HEK293 (cell line): ENCODE data around the gene PAQR5.

Experiments used
- CTCF ChIA-PET: fragments of 350-600 bp; formaldehyde crosslinking; extraction: SDS; loops from one replicate; lab custom pipeline; 2021; ENCODE audit warnings: antibody characterized with exemption; lab: Yijun Ruan, JAX
- POLR2A ChIA-PET: fragments of 300-600 bp; formaldehyde crosslinking; extraction: SDS; loops from one replicate; lab custom pipeline; 2020; ENCODE audit warnings: antibody characterized with exemption, inconsistent platforms; lab: Yijun Ruan, JAX
- H3K27ac ChIP-seq: fragments of 200-500 bp; sonication (Bioruptor generic); 2 replicates; pipeline ENCODE4 v1.5.1; 2014; ENCODE audit warnings: low read depth, low read length, control low read depth, inconsistent platforms; ENCODE audit errors: extremely low read depth
- H3K36me3 ChIP-seq, 2 experiments: fragments of 200-500 bp in 1 of 2; sonication (Bioruptor generic) in 1 of 2; 1 replicate in 1 of 2; 2 replicates in 1 of 2; pipeline ENCODE4 v1.5.1; 2014 to 2017; ENCODE audit warnings: inconsistent platforms in 2 of 2, low read length in 2 of 2; ENCODE audit not compliant: control insufficient read depth in 2 of 2, insufficient read depth in 1 of 2
- H3K4me1 ChIP-seq: fragments of 200-500 bp; sonication (Bioruptor generic); 2 replicates; pipeline ENCODE4 v1.5.1; 2014; ENCODE audit warnings: mild to moderate bottlenecking, low read length, inconsistent platforms; ENCODE audit not compliant: control insufficient read depth, insufficient read depth
- H3K4me3 ChIP-seq: 2 replicates; pipeline ENCODE4 v1.5.1; 2011; ENCODE audit warnings: low read depth, mild to moderate bottlenecking, control low read depth, low read length, moderate library complexity
- H3K9me3 ChIP-seq: fragments of 200-500 bp; sonication (Bioruptor generic); 2 replicates; pipeline ENCODE4 v1.5.1; 2014; ENCODE audit warnings: low read depth, low read length, inconsistent platforms; ENCODE audit not compliant: control insufficient read depth, insufficient read depth
- BCL11A ChIP-seq: fragments of 450-650 bp; formaldehyde crosslinking; IDR thresholded peaks from 2 replicates; pipeline ENCODE4 v1.5.1; 2016; ENCODE audit warnings: low read depth, missing biosample characterization, missing genetic modification characterization
- KLF1 ChIP-seq: fragments of 450-650 bp; formaldehyde crosslinking; IDR thresholded peaks from 2 replicates; pipeline ENCODE4 v1.5.1; 2016; ENCODE audit warnings: missing biosample characterization, missing genetic modification characterization
- SP3 ChIP-seq: fragments of 450-650 bp; formaldehyde crosslinking; IDR thresholded peaks from 2 replicates; pipeline ENCODE4 v1.5.1; 2016; ENCODE audit warnings: missing biosample characterization, missing genetic modification characterization
- ZNF114 ChIP-seq: fragments of 450-650 bp; formaldehyde crosslinking; IDR thresholded peaks from 2 replicates; pipeline ENCODE4 v1.5.0; 2017; ENCODE audit warnings: missing biosample characterization, missing genetic modification characterization
- ZNF138 ChIP-seq: fragments of 450-650 bp; formaldehyde crosslinking; IDR thresholded peaks from 2 replicates; pipeline ENCODE4 v1.5.1; 2016; ENCODE audit warnings: missing biosample characterization, missing genetic modification characterization, borderline replicate concordance
- ZNF140 ChIP-seq: fragments of 450-650 bp; formaldehyde crosslinking; IDR thresholded peaks from 2 replicates; pipeline ENCODE4 v1.5.1; 2016; ENCODE audit warnings: missing biosample characterization, missing genetic modification characterization
- ZNF19 ChIP-seq: fragments of 450-650 bp; formaldehyde crosslinking; IDR thresholded peaks from 2 replicates; pipeline ENCODE4; 2016; ENCODE audit warnings: missing biosample characterization, missing genetic modification characterization, low read depth
- ZNF266 ChIP-seq: fragments of 450-650 bp; formaldehyde crosslinking; IDR thresholded peaks from 2 replicates; pipeline ENCODE4 v1.5.1; 2016; ENCODE audit warnings: missing biosample characterization, missing genetic modification characterization, low read depth
- ZNF433 ChIP-seq: fragments of 450-650 bp; formaldehyde crosslinking; IDR thresholded peaks from 2 replicates; pipeline ENCODE4 v1.5.1; 2016; ENCODE audit warnings: missing biosample characterization, missing genetic modification characterization, low read depth
- ZNF670 ChIP-seq: fragments of 450-650 bp; formaldehyde crosslinking; IDR thresholded peaks from 2 replicates; pipeline ENCODE4 v1.5.1; 2016; ENCODE audit warnings: missing biosample characterization, missing genetic modification characterization, low read depth
- ZNF776 ChIP-seq: fragments of 450-650 bp; formaldehyde crosslinking; IDR thresholded peaks from 2 replicates; pipeline ENCODE4 v1.5.0; 2017; ENCODE audit warnings: missing biosample characterization, missing genetic modification characterization, borderline replicate concordance
- TF ChIP-seq, protein P1 (sequence below): IDR thresholded peaks from 2 replicates; pipeline ENCODE4 v1.6.1; 2011; ENCODE audit warnings: mild to moderate bottlenecking, low read depth, low read length, borderline replicate concordance
- TF ChIP-seq, protein P2 (sequence below): fragments of 450-650 bp; formaldehyde crosslinking; IDR thresholded peaks from 2 replicates; pipeline ENCODE4 v1.5.1; 2016; ENCODE audit warnings: missing biosample characterization, missing genetic modification characterization
- TF ChIP-seq, protein P3 (sequence below): fragments of 450-650 bp; formaldehyde crosslinking; IDR thresholded peaks from 2 replicates; pipeline ENCODE4 v1.5.1; 2016; ENCODE audit warnings: missing biosample characterization, missing genetic modification characterization
- TF ChIP-seq, protein P4 (sequence below): fragments of 450-650 bp; formaldehyde crosslinking; IDR thresholded peaks from 2 replicates; pipeline ENCODE4 v1.5.1; 2017; ENCODE audit warnings: missing biosample characterization, missing genetic modification characterization
- TF ChIP-seq, protein P5 (sequence below): fragments of 450-650 bp; formaldehyde crosslinking; IDR thresholded peaks from 2 replicates; pipeline ENCODE4 v1.5.1; 2017; ENCODE audit warnings: missing biosample characterization, missing genetic modification characterization
- TF ChIP-seq, protein P6 (sequence below): fragments of 450-650 bp; formaldehyde crosslinking; IDR thresholded peaks from 2 replicates; pipeline ENCODE4 v1.5.1; 2016; ENCODE audit warnings: missing biosample characterization, missing genetic modification characterization

Gene PAQR5

DNA sequence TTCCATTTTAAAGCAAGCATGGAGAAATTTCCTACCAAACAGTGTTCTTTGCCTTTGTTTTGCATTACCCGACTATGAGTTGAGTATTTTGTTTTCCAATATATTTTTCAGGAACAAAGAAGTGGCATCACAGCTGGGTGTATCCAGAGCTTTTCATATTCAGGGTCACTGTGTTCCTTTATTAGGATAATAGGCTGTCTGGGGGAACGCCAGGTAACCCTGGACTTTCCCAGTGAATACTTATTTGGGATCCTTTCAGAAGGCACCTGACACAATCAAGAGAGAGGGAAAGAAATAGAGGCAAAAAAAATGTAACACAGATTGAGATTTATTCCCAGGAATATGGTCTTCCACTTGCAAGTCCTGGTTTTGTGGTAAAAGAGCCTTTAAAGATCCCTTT is 44.4 kb downstream of the PAQR5 start (continued):
- TF ChIP-seq, protein P1, sequence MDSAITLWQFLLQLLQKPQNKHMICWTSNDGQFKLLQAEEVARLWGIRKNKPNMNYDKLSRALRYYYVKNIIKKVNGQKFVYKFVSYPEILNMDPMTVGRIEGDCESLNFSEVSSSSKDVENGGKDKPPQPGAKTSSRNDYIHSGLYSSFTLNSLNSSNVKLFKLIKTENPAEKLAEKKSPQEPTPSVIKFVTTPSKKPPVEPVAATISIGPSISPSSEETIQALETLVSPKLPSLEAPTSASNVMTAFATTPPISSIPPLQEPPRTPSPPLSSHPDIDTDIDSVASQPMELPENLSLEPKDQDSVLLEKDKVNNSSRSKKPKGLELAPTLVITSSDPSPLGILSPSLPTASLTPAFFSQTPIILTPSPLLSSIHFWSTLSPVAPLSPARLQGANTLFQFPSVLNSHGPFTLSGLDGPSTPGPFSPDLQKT = no peak
- no peak for TF ChIP-seq ZNF140 (tag by site-specific recombination)

DNA sequence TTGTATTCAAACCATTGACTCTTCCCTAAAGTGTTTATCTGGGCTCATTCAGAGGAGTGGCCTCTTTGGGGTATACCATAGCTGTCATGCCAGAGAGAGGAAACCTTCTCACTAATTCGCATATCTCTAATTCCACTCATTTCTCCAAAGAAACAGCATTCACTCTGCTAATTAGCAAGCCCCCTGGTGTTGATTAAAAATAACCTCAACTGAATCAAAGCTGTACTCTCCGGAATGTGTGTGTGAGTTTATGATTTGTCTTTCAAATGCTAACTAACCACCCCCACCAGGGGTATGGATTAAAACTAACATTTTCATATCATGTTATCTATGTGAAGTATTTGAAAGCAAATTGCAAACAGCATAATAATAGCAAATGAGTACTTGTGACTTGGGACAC is 45.5 kb downstream of the PAQR5 start:
- H3K4me1 ChIP-seq = 0 out of 2 replicates have a peak, but pooled peaks cover 8% of the 10 kb centered on the region
- ChIA-PET POLR2A (interaction anchor here (1.0 kb wide), 1 partner anchor 118 kb away, joined by 3 read pairs; no protein-coding TSS in a partner anchor), CTCF (interaction anchor here (0.7 to 1.7 kb wide), 3 partner anchors 37 to 285 kb away, joined by 3 to 6 read pairs (median 4); no protein-coding TSS in a partner anchor)
- no peaks in the 10 kb centered on the region; a peak in 1 of 3 replicates for H3K36me3 ChIP-seq
- H3K9me3 ChIP-seq = no peaks in the 10 kb centered on the region
- no peak overlapping the region for H3K27ac ChIP-seq
- TF ChIP-seq KLF1 (tag by site-specific recombination) (no peak), ZNF19 (tag by site-specific recombination) (no peak), ZNF670 (tag by site-specific recombination) (no peak), ZNF266 (no peak), ZNF138 (tag by site-specific recombination) (no peak), ZNF433 (no peak), ZNF776 (tag by site-specific recombination) (no peak), BCL11A (tag by site-specific recombination) (no peak), SP3 (tag by site-specific recombination) (no peak), ZNF114 (no peak)
- TF ChIP-seq, protein P2, sequence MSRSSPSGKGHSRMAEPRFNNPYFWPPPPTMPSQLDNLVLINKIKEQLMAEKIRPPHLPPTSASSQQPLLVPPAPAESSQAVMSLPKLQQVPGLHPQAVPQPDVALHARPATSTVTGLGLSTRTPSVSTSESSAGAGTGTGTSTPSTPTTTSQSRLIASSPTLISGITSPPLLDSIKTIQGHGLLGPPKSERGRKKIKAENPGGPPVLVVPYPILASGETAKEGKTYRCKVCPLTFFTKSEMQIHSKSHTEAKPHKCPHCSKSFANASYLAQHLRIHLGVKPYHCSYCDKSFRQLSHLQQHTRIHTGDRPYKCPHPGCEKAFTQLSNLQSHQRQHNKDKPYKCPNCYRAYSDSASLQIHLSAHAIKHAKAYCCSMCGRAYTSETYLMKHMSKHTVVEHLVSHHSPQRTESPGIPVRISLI (tag by site-specific recombination) = no peak
- TF ChIP-seq, protein P3, sequence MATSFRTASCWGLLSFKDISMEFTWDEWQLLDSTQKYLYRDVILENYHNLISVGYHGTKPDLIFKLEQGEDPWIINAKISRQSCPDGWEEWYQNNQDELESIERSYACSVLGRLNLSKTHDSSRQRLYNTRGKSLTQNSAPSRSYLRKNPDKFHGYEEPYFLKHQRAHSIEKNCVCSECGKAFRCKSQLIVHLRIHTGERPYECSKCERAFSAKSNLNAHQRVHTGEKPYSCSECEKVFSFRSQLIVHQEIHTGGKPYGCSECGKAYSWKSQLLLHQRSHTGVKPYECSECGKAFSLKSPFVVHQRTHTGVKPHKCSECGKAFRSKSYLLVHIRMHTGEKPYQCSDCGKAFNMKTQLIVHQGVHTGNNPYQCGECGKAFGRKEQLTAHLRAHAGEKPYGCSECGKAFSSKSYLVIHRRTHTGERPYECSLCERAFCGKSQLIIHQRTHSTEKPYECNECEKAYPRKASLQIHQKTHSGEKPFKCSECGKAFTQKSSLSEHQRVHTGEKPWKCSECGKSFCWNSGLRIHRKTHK (tag by site-specific recombination) = no peak
- TF ChIP-seq, protein P4, sequence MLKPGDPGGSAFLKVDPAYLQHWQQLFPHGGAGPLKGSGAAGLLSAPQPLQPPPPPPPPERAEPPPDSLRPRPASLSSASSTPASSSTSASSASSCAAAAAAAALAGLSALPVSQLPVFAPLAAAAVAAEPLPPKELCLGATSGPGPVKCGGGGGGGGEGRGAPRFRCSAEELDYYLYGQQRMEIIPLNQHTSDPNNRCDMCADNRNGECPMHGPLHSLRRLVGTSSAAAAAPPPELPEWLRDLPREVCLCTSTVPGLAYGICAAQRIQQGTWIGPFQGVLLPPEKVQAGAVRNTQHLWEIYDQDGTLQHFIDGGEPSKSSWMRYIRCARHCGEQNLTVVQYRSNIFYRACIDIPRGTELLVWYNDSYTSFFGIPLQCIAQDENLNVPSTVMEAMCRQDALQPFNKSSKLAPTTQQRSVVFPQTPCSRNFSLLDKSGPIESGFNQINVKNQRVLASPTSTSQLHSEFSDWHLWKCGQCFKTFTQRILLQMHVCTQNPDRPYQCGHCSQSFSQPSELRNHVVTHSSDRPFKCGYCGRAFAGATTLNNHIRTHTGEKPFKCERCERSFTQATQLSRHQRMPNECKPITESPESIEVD (tag by site-specific recombination) = peak; percentile 45; the same call in 1 of the 2 replicates
- TF ChIP-seq, protein P5, sequence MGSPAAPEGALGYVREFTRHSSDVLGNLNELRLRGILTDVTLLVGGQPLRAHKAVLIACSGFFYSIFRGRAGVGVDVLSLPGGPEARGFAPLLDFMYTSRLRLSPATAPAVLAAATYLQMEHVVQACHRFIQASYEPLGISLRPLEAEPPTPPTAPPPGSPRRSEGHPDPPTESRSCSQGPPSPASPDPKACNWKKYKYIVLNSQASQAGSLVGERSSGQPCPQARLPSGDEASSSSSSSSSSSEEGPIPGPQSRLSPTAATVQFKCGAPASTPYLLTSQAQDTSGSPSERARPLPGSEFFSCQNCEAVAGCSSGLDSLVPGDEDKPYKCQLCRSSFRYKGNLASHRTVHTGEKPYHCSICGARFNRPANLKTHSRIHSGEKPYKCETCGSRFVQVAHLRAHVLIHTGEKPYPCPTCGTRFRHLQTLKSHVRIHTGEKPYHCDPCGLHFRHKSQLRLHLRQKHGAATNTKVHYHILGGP = no peak
- TF ChIP-seq, protein P6, sequence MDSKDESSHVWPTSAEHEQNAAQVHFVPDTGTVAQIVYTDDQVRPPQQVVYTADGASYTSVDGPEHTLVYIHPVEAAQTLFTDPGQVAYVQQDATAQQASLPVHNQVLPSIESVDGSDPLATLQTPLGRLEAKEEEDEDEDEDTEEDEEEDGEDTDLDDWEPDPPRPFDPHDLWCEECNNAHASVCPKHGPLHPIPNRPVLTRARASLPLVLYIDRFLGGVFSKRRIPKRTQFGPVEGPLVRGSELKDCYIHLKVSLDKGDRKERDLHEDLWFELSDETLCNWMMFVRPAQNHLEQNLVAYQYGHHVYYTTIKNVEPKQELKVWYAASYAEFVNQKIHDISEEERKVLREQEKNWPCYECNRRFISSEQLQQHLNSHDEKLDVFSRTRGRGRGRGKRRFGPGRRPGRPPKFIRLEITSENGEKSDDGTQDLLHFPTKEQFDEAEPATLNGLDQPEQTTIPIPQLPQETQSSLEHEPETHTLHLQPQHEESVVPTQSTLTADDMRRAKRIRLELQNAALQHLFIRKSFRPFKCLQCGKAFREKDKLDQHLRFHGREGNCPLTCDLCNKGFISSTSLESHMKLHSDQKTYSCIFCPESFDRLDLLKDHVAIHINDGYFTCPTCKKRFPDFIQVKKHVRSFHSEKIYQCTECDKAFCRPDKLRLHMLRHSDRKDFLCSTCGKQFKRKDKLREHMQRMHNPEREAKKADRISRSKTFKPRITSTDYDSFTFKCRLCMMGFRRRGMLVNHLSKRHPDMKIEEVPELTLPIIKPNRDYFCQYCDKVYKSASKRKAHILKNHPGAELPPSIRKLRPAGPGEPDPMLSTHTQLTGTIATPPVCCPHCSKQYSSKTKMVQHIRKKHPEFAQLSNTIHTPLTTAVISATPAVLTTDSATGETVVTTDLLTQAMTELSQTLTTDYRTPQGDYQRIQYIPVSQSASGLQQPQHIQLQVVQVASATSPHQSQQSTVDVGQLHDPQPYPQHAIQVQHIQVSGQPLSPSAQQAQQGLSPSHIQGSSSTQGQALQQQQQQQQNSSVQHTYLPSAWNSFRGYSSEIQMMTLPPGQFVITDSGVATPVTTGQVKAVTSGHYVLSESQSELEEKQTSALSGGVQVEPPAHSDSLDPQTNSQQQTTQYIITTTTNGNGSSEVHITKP (tag by site-specific recombination) = peak; percentile 62
- H3K4me3 ChIP-seq = no peak overlapping the region
